Activated CD4-positive, alpha-beta T cell treated with anti-CD3 and anti-CD28 coated beads, Interleukin-2, amount 50 U/mL, for 48 hours (primary cell): ENCODE data around the gene GSTM3.
"Not testable (repeated sequence)": the region's sequence is repeated elsewhere in the genome, so short reads cannot be mapped to it uniquely, and the experiment has no call there.

Source experiments
- DNase-seq, 2 experiments: peaks; one replicate each; pipeline ENCODE4 v3.0.0-alpha.2; 2020

The GSTM3 gene

GRCh38 chr1:109691759-109692158 is 49.1 kb downstream of the GSTM3 start:
- no peak for DNase-seq

DNA sequence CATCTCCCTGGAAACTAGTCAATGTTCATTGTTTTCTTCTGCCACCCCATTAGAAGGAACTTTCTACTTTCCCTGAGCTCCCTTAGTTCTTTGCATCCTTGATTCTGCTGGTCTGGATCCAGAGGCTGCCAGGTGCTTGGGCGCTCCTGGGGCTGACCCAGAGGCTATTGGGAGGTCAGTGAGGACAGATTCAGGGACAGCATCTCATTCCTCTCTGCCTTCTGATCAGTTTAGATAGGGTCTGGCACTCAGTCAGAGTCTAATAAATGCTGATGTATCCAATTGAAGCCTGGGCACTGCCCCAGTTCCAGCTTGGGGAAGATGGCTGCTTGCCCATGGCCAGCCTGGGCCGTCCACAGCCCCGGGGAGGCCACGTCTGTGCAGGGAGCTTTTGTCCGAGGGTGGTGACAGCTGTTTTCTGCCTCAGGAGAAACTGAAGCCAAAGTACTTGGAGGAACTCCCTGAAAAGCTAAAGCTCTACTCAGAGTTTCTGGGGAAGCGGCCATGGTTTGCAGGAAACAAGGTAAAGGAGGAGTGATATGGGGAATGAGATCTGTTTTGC is 50.9 kb downstream of the GSTM3 start:
- DNase-seq, result no peak

DNA sequence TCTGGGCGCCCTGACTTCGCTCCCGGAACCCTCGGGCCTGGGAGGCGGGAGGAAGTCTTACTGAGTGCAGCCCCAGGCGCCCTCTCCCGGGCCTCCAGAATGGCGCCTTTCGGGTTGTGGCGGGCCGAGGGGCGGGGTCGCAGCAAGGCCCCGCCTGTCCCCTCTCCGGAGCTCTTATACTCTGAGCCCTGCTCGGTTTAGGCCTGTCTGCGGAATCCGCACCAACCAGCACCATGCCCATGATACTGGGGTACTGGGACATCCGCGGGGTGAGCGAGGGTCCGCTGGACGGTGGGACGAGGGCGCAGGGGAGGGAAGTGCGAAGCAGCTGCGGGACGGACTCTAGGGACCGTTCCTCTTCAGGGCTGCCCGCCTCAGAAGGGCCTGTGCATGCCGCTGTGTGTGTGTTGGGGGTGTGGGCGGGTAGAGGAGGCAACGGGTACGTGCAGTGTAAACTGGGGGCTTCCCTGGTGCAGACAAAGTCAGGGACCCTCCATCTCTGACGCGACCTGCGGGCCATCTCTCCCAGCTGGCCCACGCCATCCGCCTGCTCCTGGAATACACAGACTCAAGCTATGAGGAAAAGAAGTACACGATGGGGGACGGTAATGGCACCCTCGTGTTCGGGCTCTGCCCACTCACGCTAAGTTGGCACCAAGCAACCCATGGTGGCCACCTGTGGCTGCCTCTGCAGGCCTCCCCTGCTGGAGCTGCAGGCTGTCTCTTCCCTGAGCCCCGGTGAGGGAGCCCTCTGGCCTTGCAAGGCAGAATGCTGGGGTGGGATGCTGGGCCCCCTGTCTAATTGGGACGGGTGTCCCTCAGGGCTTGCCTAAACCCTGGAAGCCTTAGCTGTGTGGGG is 53.0 kb downstream of the GSTM3 start, which contains the start of gene GSTM1:
TSS of gene GSTM1 (plus strand) at position 177 of the 859 bp plus-strand sequence. CDS start at position 234, 57 bp downstream.
- DNase-seq, result peak; percentile 75 to 79

GRCh38 chr1:109687109-109687508 is 53.7 kb downstream of the GSTM3 start:
- not testable (repeated sequence) for DNase-seq

DNA sequence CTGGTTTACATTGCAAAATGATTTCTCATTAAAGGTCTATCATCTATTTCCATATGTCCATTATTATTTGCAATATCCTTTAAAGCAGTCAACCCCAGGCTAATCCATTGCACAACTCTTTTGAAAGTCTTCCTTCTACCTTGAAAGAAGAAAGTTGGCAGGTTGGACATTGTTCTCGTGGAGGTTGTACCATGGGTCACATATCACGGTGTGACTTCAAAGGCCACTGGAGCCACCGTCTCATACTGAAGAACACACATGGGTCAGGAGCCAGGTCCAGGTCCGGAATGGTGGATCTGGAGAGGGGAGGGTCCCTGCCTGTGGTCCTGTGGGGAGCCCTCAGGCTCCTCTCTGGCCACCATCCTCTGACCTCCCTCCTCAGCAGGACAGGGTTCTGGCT is 54.9 kb downstream of the GSTM3 start:
- DNase-seq, result not testable (repeated sequence)

DNA sequence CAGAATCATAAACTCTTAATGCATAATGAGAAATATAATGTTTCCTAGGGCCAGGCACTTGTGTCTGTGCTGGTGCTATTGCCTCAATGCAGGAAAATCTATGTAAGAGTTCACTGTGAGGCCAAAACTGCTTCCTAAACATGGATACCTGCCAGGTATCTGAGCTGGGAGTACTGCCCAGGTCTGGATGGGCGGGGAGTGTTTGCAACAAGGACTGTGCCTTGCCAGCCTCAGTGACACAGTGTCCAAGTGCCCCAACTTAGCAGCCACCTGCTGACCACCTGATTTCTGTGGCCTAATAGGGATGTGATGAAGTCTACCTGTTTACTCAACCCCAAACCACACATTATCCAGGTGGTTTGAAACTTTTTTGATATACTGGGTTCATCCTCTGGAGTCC is 55.4 kb downstream of the GSTM3 start:
- not testable (repeated sequence) for DNase-seq

DNA sequence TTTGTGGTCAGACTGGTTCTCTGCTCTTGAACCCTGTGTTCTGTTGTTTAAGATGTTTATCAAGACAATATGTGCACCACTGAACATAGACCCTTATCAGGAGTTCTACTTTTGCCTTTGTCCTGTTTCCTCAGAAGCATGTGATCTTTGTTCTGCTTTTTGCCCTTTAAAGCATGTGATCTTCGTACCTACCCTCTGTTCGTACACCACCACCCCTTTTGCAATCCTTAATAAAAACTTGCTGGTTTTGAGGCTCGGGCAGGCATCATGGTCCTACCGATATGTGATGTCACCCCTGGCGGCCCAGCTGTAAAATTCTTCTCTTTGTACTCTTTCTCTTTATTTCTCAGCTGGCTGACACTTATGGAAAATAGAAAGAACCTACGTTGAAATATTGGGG is 56.1 kb downstream of the GSTM3 start:
- DNase-seq, result not testable (repeated sequence)
